Urinary bladder (tissue), 2 donors: ENCODE measurements around the gene ERFL. TPM values are rescaled to one million over a fixed set of nuclear protein-coding genes. Genes with fewer than 3 reads are reported as not detected.

Source experiments
- polyA plus RNA-seq: library from polyadenylated mRNA; stranded (reverse); fragments of 200-250 nt; gene quantifications from one replicate; pipeline ENCODE4 v1.2.3, GENCODE V29; 2013
- small RNA-seq: library from RNA; depleted of rRNA; stranded (forward); fragments of <200 nt; gene quantifications from one replicate; pipeline ENCODE3, GENCODE V24; 2014
- total RNA-seq: library from RNA; depleted of rRNA; stranded (reverse); fragments of >200 nt; gene quantifications from one replicate; pipeline ENCODE4 v1.2.3, GENCODE V29; 2014
- donor health status: healthy.

The ERFL gene
- total and polyA plus RNA-seq, 2 donors: 0.19 TPM; not detected in 1

Small RNA genes lying within 50 kb of the gene (small RNA-seq; reads per million reads assigned to genes)
- not detected for gene MIR6797

Other genes starting within 250 kb of the ERFL start
- gene CEACAM7, start 240.2 kb downstream of the ERFL start, total RNA-seq: not detected
- gene CEACAM7, start 240.2 kb downstream of the ERFL start, polyA plus RNA-seq: not detected
- not detected for gene CEACAM5, start 219.8 kb downstream of the ERFL start, total RNA-seq
- not detected for gene CEACAM5, start 219.8 kb downstream of the ERFL start, polyA plus RNA-seq
- 2.2 TPM for gene CEACAM6, start 172.9 kb downstream of the ERFL start, total RNA-seq
- not detected for gene CEACAM6, start 172.9 kb downstream of the ERFL start, polyA plus RNA-seq
- not detected for gene CEACAM3, start 131.9 kb downstream of the ERFL start, total RNA-seq
- not detected for gene CEACAM3, start 131.9 kb downstream of the ERFL start, polyA plus RNA-seq
- gene LYPD4, start 83.8 kb downstream of the ERFL start, total RNA-seq: not detected
- not detected for gene LYPD4, start 83.8 kb downstream of the ERFL start, polyA plus RNA-seq
- gene DMRTC2, start 83.4 kb downstream of the ERFL start, total RNA-seq: not detected
- gene DMRTC2, start 83.4 kb downstream of the ERFL start, polyA plus RNA-seq: not detected
- gene RPS19, start 68.2 kb downstream of the ERFL start, total RNA-seq: 377 TPM
- gene RPS19, start 68.2 kb downstream of the ERFL start, polyA plus RNA-seq: 1,600 TPM
- 0.37 TPM for gene CD79A, start 51.2 kb downstream of the ERFL start, total RNA-seq
- gene CD79A, start 51.2 kb downstream of the ERFL start, polyA plus RNA-seq: 0.80 TPM
- gene ARHGEF1, start 45.3 kb downstream of the ERFL start, total RNA-seq: 20.1 TPM
- gene ARHGEF1, start 45.3 kb downstream of the ERFL start, polyA plus RNA-seq: 59.2 TPM
- gene RABAC1, start 30.9 kb upstream of the ERFL start, total RNA-seq: 89.0 TPM
- 339 TPM for gene RABAC1, start 30.9 kb upstream of the ERFL start, polyA plus RNA-seq
- 0.37 TPM for gene ATP1A3, start 65.8 kb upstream of the ERFL start, total RNA-seq
- 0.77 TPM for gene ATP1A3, start 65.8 kb upstream of the ERFL start, polyA plus RNA-seq
- 2.5 TPM for gene GRIK5, start 141.8 kb upstream of the ERFL start, total RNA-seq
- gene GRIK5, start 141.8 kb upstream of the ERFL start, polyA plus RNA-seq: 8.6 TPM
- 7.6 TPM for gene ZNF574, start 147.7 kb upstream of the ERFL start, total RNA-seq
- gene ZNF574, start 147.7 kb upstream of the ERFL start, polyA plus RNA-seq: 18.8 TPM
- 0.95 TPM for gene POU2F2, start 204.0 kb upstream of the ERFL start, total RNA-seq
- gene POU2F2, start 204.0 kb upstream of the ERFL start, polyA plus RNA-seq: 4.4 TPM